ENCODE measurements around the gene GPR156. TPM values are rescaled to one million over a fixed set of nuclear protein-coding genes. Genes with fewer than 3 reads are reported as not detected.

GPR156 gene
- total RNA-seq, 4 donors from 2014 or later = not detected

DNA sequence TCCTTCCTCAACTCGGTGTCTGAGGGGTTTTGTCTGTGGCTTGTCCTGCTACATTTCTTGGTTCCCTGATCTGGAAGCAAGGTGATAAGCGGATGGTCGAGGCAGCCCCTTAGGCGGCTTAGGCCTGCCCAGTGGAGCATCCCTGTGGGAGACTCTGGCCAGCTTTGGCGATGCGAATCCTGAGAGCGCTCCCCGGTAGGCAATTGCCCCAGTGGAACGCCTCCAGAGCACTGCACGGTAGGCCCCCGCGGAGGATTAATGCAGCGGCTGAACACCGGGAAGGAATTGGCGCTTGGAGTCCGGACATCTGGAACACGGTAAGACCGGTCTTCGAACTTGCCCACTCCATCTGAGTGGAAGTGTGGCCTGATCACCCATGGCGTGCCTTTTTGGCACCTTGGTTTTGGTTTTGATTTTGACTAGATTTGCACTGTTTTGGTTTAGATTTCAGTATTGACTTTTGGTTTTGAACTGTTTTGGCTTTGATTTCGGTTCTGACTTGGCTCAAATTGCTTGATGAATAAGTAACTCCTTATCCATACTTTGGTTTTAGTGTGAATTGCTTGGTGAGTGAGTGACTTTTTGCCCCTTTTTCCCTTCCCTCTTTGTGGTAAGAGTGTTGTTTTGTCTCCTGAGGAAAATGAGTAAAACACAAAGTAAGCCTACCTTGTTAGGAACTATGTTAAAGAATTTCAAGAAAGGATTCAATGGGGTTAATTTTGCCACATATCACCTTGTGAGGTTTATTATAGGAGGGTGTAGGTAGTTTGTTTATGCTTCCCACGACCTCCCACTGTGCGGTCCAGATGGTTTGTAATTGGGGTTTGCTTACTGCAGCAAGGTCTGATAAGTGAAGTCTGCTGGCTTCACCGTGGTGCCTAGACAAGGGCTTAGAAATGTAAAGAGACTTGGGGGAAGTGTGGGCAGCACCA, 27.1 kb upstream of the GPR156 start:
- Histone ChIP-seq H3K4me1 (no peaks in the 10 kb centered on the region), H3K27ac (no peak overlapping the region), H3K27me3 (no peaks in the 10 kb centered on the region), H3K36me3 (no peaks in the 10 kb centered on the region), H3K4me3 (no peak overlapping the region), H3K9me3 (no peaks in the 10 kb centered on the region)
- DNase-seq = no peak
- no peak for TF ChIP-seq POLR2A (IDR thresholded peaks at IDR 0.05)

DNA sequence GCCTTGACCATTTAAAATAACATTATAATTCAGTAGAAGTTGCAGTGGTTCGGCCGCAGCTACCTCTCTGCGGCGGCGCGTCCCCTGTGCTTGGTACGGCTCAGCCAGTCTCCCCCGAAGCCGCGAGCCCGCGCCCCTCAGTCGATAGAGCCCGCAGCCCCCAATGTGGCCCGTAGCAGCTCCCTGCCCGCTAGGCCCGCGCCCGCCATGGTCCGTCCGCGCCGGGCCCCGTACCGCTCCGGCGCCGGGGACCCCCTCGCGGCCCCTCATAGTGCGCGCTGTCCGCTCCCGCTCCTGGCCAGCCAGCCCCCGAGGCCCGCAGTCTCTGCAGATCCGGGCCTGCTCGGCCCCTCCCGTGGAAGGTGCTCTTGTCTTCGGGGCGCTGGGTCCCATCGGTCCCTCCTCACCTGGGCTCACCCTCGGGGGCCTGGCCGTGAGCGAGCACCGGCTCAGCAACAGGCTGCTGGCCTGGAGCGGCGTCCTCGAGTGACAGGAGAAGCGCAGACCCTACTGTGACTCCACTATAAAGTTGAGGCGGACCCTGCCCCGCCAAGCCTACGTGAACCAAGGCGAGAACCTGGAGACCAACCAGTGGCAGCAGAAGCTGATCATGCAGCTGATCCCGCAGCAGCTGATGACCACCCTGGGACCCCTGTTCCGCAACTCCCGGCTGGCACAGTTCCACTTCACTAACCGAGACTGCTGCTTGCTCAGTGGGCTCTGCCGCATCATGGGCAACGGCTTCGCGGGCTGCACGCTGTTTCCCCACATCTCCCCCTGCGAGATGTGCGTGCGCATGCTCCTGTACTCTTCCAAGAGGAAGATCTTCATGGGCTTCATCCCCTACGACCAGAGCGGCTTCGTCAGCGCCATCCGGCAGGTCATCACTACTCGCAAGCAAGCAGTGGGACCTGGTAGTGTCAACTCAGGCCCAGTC, 21.8 kb upstream of the GPR156 start:
- DNase-seq = no peak
- Histone ChIP-seq H3K36me3 (no peaks in the 10 kb centered on the region), H3K27ac (no peak overlapping the region), H3K27me3 (no peaks in the 10 kb centered on the region), H3K9me3 (no peaks in the 10 kb centered on the region), H3K4me1 (no peaks in the 10 kb centered on the region), H3K4me3 (no peak overlapping the region)
- TF ChIP-seq, protein P1, sequence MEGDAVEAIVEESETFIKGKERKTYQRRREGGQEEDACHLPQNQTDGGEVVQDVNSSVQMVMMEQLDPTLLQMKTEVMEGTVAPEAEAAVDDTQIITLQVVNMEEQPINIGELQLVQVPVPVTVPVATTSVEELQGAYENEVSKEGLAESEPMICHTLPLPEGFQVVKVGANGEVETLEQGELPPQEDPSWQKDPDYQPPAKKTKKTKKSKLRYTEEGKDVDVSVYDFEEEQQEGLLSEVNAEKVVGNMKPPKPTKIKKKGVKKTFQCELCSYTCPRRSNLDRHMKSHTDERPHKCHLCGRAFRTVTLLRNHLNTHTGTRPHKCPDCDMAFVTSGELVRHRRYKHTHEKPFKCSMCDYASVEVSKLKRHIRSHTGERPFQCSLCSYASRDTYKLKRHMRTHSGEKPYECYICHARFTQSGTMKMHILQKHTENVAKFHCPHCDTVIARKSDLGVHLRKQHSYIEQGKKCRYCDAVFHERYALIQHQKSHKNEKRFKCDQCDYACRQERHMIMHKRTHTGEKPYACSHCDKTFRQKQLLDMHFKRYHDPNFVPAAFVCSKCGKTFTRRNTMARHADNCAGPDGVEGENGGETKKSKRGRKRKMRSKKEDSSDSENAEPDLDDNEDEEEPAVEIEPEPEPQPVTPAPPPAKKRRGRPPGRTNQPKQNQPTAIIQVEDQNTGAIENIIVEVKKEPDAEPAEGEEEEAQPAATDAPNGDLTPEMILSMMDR (IDR thresholded peaks at IDR 0.05) = no peak
- TF ChIP-seq POLR2A (IDR thresholded peaks at IDR 0.05) = no peak

DNA sequence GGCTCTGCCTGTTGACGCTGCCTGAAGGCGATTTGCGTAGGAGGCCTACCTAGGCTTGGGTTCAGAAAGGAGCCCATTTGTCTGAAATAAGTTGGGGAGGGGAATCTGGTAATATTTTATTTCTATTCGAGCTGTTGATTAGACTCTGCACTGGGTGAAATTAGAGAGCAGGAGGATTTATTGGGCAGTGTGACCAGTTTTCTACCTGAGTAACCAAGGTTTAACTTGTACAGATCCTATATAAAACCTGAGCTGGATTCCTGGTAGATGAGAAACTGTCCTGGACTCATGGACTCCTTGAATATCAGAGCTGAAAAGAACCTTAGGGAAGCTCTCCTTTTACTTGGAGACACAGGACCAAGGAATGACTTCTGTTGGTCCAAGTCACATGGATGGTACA, 19.6 kb upstream of the GPR156 start:
- no peaks in the 10 kb centered on the region for H3K4me1 ChIP-seq
- no peak overlapping the region for H3K4me3 ChIP-seq
- H3K27ac ChIP-seq = no peak overlapping the region
- no peak for DNase-seq
- H3K36me3 ChIP-seq = no peaks in the 10 kb centered on the region
- TF ChIP-seq, protein P1 (IDR thresholded peaks at IDR 0.05) = no peak
- TF ChIP-seq POLR2A (IDR thresholded peaks at IDR 0.05) = no peak
- no peaks in the 10 kb centered on the region for H3K27me3 ChIP-seq
- H3K9me3 ChIP-seq = no peaks in the 10 kb centered on the region

DNA sequence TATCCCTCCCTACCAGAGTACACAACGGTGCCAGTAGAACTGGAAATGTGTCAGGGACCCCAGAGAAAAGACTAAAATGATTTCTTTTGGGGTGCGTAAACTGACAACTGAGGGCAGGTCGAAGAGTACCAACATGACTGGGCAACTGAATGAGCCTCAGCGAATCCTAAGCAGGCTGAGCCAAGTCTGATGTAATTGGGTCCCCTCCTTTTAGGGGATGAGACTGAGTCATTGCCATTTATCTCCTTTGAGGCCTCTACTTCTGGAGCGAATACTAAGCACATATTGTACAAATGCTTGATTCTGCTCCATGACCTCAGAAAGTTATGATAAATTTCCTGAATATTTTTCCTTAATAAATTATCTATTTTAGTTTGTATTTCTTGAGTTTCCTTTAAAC, 17.3 kb upstream of the GPR156 start:
- DNase-seq = no peak
- no peaks in the 10 kb centered on the region for H3K4me1 ChIP-seq
- H3K9me3 ChIP-seq = no peaks in the 10 kb centered on the region
- no peak overlapping the region for H3K4me3 ChIP-seq
- no peak overlapping the region for H3K27ac ChIP-seq
- TF ChIP-seq POLR2A (IDR thresholded peaks at IDR 0.05) = no peak
- TF ChIP-seq, protein P1 (IDR thresholded peaks at IDR 0.05) = no peak
- no peaks in the 10 kb centered on the region for H3K36me3 ChIP-seq
- no peaks in the 10 kb centered on the region for H3K27me3 ChIP-seq

DNA sequence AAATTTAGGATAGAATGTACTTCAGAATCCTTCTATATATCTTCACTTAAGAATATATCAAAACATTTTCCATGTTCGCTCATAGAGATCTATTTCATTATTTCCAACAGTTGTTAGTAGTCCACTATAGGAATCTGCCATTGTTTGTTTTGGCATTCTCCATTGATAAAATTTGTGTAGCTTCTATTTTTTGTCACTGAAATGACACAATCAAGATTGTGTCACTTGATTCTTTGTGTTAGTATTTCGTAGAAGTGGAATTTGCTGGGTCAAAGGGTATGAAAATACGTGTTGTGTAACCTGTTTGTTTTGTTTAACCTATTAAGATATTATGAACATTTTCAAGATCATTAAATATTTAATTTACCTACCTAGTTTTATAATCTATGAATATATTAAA, 15.9 kb upstream of the GPR156 start:
- TF ChIP-seq, protein P1 (IDR thresholded peaks at IDR 0.05) = no peak
- no peak for TF ChIP-seq POLR2A (IDR thresholded peaks at IDR 0.05)

More for the DNA sequence above, 15.9 kb upstream of the GPR156 start:
- H3K4me3 ChIP-seq = no peak overlapping the region
- no peak for DNase-seq
- H3K9me3 ChIP-seq = no peaks in the 10 kb centered on the region
- no peaks in the 10 kb centered on the region for H3K36me3 ChIP-seq
- no peak overlapping the region for H3K27ac ChIP-seq
- no peaks in the 10 kb centered on the region for H3K4me1 ChIP-seq
- H3K27me3 ChIP-seq = no peaks in the 10 kb centered on the region

All from Peyer's patch (tissue), 4 donors.